ENCODE measurements around the gene GSTA2. TPM values are rescaled to one million over a fixed set of nuclear protein-coding genes. Genes with fewer than 3 reads are reported as not detected.
"Not testable (repeated sequence)": the region's sequence is repeated elsewhere in the genome, so short reads cannot be mapped to it uniquely, and the experiment has no call there.

The GSTA2 gene
- total and polyA plus RNA-seq, 8 donors: 0.13 to 2.7 TPM; not detected in 6

DNA sequence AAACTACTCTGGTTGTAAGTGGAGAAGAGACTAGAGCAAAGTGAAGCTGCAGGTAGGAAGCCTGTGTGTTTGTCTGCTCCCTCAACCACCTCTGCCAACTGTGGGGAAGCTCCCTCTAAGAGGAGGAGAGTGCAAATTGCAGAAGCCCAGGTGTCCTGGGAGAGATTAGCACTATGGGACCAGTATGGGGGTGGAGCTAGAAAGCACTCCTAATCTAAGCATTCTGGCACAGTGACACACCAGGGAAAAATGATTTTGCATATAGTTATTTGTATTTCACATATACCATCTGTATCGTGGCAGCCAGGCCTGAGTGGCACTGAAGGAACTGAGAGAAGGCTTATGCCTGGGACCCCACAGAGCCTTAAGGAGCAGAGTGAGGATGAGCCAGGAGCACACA is 27.6 kb upstream of the GSTA2 start:
- DNase-seq (no peak), ATAC-seq (no peak)
- H3K9me3 ChIP-seq: no peaks in the 10 kb centered on the region
- TF ChIP-seq, protein P1, sequence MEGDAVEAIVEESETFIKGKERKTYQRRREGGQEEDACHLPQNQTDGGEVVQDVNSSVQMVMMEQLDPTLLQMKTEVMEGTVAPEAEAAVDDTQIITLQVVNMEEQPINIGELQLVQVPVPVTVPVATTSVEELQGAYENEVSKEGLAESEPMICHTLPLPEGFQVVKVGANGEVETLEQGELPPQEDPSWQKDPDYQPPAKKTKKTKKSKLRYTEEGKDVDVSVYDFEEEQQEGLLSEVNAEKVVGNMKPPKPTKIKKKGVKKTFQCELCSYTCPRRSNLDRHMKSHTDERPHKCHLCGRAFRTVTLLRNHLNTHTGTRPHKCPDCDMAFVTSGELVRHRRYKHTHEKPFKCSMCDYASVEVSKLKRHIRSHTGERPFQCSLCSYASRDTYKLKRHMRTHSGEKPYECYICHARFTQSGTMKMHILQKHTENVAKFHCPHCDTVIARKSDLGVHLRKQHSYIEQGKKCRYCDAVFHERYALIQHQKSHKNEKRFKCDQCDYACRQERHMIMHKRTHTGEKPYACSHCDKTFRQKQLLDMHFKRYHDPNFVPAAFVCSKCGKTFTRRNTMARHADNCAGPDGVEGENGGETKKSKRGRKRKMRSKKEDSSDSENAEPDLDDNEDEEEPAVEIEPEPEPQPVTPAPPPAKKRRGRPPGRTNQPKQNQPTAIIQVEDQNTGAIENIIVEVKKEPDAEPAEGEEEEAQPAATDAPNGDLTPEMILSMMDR (IDR thresholded peaks at IDR 0.05): no peak
- no peaks in the 10 kb centered on the region for H3K4me1 ChIP-seq
- no peak overlapping the region for H3K27ac ChIP-seq
- intact Hi-C loops (cut with DNase I): no loop called here
- no peaks in the 10 kb centered on the region for H3K36me3 ChIP-seq
- no peak overlapping the region for H3K4me3 ChIP-seq
- H3K27me3 ChIP-seq: no peaks in the 10 kb centered on the region

DNA sequence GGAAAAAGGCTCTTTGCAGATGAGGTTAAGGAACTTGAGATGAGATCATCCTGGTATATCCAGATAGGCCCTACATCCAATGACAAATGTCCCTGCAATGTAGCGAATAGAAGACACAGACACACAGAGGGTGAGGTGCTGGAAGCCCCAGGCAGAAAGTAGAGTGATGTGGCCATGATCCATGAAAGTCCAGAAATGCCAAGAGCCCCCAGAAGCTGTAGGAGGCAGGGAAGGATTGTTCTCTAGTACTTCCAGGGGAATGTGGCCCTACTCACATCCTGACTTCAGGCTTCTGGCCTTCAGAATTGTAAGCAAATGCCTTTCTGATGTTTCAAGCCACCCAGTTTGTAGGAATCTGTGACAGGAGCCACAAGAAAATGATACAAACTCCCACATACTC is 26.4 kb upstream of the GSTA2 start:
- H3K9me3 ChIP-seq; ATAC-seq; H3K36me3 ChIP-seq; H3K4me1 ChIP-seq; intact Hi-C loops (cut with DNase I); H3K27me3 ChIP-seq; DNase-seq; H3K4me3 ChIP-seq; H3K27ac ChIP-seq: not testable (repeated sequence)

DNA sequence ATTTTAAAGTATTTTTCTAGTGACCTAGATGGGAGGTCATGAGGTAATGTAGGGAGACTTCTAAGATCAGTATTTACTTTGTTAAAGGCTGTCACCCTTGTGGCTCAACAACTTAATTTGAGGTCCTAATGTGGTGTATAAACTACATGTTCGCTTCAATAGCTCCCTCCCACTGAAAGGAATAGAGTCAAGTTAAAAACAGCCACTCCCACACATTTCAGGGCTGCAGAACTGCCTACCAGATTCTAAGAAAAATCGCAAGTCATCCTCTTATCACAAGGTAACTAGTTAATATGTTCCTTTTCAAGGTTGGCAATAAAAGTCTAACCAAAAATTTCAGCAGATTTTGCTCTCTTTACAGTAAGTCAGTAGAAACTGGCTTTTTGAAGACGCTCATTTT is 25.2 kb upstream of the GSTA2 start:
- no peaks in the 10 kb centered on the region for H3K4me1 ChIP-seq
- intact Hi-C loops (cut with DNase I): no loop called here
- TF ChIP-seq, protein P1 (IDR thresholded peaks at IDR 0.05): no peak
- no peaks in the 10 kb centered on the region for H3K27me3 ChIP-seq
- no peak for DNase-seq
- H3K36me3 ChIP-seq: no peaks in the 10 kb centered on the region
- no peaks in the 10 kb centered on the region for H3K9me3 ChIP-seq
- H3K4me3 ChIP-seq: no peak overlapping the region
- no peak overlapping the region for H3K27ac ChIP-seq
- no peak for ATAC-seq

DNA sequence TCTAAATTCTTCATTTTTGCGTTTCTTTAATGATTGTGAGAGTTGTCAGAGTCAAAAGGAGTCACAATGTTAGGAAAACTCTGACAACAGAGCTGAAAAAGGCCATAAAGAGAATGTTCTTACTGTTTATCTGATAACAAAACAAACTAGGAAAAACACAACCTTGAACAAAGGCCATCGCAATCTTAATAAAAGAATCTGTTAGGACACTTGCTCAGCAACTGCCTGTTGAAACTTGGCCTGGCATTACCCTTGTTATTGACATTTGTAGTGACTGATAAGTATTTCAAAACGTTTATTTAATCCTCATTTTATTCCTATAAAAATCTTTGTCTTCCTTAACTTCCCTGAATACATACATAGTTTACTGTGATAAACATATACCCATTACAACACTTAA is 24.6 kb upstream of the GSTA2 start:
- no peak for DNase-seq
- Histone ChIP-seq H3K36me3 (no peaks in the 10 kb centered on the region), H3K27ac (no peak overlapping the region), H3K9me3 (no peaks in the 10 kb centered on the region), H3K4me3 (no peak overlapping the region), H3K27me3 (no peaks in the 10 kb centered on the region), H3K4me1 (no peaks in the 10 kb centered on the region)
- TF ChIP-seq, protein P1 (IDR thresholded peaks at IDR 0.05): no peak
- ATAC-seq: no peak
- intact Hi-C loops (cut with DNase I): no loop called here

DNA sequence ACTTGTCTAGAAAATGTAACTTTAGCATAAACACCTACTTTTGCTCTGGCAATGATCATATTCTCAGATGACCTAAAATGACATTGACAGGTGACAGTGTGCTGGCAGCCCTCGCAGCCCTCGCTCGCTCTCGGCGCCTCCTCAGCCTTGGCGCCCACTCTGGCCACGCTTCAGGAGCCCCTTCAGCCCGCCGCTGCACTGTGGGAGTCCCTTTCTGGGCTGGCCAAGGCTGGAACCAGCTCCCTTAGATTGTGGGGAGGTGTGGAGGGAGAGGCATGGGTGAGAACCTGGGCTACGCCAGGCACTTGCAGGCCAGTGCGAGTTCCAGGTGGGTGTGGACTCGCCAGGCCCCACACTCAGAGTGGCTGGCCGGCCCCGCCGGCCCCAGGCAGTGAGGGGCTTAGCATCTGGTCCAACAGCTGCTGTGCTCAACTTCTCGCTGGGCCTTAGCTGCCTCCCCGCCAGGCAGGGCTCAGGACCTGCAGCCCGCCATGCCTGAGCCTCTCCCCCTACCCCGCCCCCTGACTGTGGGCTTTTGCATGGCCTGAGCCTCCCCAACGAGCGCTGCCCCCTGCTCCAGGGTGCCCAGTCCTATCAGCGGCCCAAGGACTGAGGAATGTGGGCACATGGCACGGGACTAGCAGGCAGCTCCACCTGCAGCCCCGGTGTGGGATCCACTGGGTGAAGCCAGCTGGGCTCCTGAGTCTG is 23.1 kb upstream of the GSTA2 start:
- no peaks in the 10 kb centered on the region for H3K27me3 ChIP-seq
- intact Hi-C loops (cut with DNase I): no loop called here
- H3K4me1 ChIP-seq: no peaks in the 10 kb centered on the region
- TF ChIP-seq, protein P1 (IDR thresholded peaks at IDR 0.05): no peak
- H3K36me3 ChIP-seq: no peaks in the 10 kb centered on the region
- H3K27ac ChIP-seq: no peak overlapping the region
- no peaks in the 10 kb centered on the region for H3K9me3 ChIP-seq
- ATAC-seq: no peak
- DNase-seq: peak in 1 of 4 donors; percentile 68
- no peak overlapping the region for H3K4me3 ChIP-seq

DNA sequence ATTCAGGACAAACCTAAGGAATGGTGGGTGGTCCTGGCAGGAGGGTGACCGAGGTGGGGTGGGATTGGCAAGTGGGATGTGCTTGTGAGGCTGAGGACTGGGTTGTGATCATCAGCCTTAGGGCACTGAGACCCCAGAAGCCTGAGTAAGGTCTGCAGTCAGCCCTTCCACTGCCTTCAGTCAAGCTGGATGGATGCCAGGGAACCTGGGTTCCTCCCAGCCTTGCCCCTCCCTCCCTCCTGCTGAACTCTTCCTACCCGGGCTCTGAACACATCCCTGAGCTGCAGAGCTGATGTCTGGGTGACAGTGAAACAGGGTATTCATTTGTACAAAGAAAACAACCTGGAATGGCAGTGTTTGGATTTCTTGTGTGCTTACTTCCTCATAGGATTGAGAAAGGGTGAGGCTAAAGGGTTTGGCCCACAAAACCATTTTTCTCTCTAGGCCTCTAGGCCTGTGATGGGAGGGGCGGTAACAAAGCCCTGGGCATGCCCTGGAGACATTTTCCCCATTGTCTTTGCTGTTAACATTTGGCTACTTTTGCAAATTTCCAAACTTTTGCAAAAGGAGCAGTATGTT is 19.5 kb upstream of the GSTA2 start:
- H3K27me3 ChIP-seq; H3K9me3 ChIP-seq; H3K4me3 ChIP-seq; DNase-seq; ATAC-seq; H3K36me3 ChIP-seq; intact Hi-C loops (cut with DNase I); H3K4me1 ChIP-seq; H3K27ac ChIP-seq: not testable (repeated sequence)

DNA sequence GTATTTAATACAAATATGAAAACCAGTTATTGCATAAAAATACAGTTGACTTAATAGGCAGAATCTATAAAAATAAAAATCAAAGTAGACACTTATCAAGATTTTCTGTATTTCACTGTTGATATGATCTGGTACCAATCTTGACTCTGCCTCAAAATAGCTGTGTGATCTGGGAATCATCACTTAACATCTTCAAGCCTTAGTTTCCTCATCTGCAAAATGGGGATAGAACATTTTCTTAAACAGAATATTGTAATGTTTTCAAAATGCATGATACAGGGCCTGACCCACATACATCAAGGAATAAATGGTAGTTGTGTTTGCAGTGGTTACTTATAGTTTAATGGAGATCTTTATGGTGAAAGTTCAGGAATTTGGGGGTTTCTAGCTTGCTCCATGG is 18.9 kb upstream of the GSTA2 start:
- H3K4me1 ChIP-seq: not testable (repeated sequence)

More for the DNA sequence above, 18.9 kb upstream of the GSTA2 start:
- H3K36me3 ChIP-seq; ATAC-seq; H3K27me3 ChIP-seq; intact Hi-C loops (cut with DNase I); H3K4me3 ChIP-seq; H3K27ac ChIP-seq; H3K9me3 ChIP-seq; DNase-seq: not testable (repeated sequence)
